HG02678 (cell line): ENCODE data around the gene HDAC1.
A peak's percentile ranks its signal among the peaks of the same experiment; 100 is the strongest.
"Not testable (repeated sequence)": the region's sequence is repeated elsewhere in the genome, so short reads cannot be mapped to it uniquely, and the experiment has no call there.

ENCODE experiments used
- ATAC-seq: cut with Tn5 transposase; IDR thresholded peaks from one replicate; pipeline ENCODE4 v1.9.1; 2021; ENCODE audit warnings: mild to moderate bottlenecking, moderate library complexity; ENCODE audit not compliant: unreplicated experiment

The HDAC1 gene

DNA sequence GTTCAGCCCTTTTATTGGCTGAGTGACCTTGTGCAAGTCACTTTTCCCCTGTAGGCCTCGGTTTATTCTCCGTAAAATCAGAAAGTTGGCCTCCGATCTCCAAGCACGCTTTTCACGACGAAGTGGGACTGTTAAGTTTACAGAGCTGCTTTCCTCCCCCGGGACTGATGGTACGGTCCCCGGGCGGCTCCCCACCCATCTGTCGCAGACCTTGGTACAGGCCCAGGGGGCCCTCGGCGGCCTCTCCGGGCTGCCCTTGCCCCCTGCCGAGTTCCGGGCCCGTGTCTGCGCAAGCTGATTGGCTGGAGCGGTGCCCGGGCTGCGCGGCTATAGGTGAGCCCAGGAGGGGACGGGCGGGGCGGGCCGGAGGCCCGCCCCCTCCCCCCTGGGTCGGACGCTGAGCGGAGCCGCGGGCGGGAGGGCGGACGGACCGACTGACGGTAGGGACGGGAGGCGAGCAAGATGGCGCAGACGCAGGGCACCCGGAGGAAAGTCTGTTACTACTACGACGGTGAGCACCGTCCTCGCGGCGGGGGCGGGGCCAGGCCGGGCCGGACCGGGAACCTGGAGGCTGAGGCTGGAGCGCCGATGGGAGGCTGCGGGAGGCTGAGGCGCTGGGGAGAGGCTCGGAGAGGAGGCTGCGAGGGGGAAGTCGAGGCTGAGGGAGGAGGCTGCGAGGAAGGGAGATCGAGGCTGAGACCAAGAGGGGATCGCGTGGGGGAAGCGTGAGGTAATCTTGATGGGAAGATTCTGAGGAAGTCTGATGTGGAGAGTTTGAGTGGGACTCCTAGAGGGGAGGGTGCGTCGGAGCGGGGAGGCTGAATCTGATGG is at the start of gene HDAC1:
TSS of gene HDAC1 (plus strand) at position 376 of the 831 bp plus-strand sequence. CDS start at position 463, 87 bp downstream.
- ATAC-seq: peak; percentile 98

- no peak for ATAC-seq
Observed at GRCh38 chr1:32242341-32242851, 49.5 kb upstream of the HDAC1 start.

- ATAC-seq: no peak
Observed at GRCh38 chr1:32246888-32247273, 45.0 kb upstream of the HDAC1 start, which contains the start of gene FAM167B. Gene FAM167B (plus strand): TSS chr1:32247222. CDS start chr1:32247422, 200 bp downstream.

GRCh38 chr1:32247452-32247851 is 44.4 kb upstream of the HDAC1 start:
- no peak for ATAC-seq

DNA sequence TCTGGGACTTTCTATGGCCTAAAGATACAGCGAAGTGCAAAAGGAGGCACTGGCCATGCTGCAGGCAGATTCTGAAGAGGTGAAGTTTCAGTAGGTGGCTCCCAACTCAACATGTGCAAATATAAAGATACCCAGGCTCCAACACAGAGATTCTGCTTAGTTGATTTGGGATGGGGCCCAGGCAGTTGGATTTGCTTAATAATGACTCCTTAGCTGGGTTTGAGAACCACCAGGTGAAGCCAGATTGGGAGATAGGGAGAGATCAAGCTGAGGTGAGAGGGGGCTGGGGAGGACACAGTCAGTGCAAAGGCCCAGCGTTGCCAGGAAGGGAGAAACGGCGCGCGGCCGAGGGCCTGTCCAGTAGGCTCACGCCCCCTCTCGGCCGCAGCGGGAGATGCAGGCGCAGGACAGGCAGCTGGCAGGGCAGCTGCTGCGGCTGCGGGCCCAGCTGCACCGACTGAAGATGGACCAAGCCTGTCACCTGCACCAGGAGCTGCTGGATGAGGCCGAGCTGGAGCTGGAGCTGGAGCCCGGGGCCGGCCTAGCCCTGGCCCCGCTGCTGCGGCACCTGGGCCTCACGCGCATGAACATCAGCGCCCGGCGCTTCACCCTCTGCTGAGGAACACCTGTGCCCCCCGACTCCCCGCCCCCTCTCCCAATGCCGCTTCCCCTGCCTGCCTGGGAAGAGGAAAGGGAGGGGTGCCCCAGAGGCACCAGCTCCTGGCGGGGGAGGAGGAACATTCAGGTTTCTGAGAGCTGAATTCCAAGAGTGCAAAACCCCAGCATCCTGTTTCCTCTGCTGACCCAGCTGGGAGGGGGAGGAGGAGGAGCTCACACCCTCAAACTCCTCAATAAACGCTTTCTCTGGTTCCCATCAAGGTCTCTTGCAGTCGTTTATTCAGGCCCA is 43.6 kb upstream of the HDAC1 start:
- ATAC-seq: no peak

DNA sequence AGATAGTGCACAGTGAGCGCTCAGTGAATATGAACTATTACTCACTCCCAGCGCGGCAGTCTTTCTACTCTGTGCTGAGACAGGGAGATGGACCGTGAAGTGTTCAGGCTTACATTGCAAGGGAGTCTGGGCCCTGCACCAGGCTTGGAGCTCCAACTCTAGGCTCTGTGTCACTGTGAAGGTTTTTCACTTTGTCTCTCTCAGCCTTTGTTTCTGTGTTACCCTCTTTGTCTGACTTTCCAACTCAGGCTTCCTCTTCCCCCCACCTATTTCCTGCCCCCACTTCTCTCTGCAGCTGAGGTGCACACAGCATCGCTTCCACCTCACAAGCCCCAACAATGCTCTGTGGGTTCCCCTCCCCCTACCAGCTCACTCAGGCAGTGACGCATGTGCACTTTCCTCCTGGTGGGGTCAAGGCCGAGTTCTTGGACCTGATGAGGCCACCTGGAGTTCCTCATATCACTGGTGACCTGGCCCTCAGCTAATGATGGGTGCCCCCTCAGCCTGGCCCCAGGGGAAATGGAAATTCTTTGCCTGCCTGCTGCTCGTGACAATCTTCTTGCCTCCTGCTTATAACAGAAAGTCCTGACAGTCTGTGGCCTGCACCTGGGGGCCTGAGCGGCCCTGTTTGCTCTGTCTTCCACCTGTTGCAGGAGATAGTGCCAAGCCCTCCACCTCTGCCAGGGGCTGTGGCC is 41.9 kb upstream of the HDAC1 start:
- peak; percentile 62 for ATAC-seq

DNA sequence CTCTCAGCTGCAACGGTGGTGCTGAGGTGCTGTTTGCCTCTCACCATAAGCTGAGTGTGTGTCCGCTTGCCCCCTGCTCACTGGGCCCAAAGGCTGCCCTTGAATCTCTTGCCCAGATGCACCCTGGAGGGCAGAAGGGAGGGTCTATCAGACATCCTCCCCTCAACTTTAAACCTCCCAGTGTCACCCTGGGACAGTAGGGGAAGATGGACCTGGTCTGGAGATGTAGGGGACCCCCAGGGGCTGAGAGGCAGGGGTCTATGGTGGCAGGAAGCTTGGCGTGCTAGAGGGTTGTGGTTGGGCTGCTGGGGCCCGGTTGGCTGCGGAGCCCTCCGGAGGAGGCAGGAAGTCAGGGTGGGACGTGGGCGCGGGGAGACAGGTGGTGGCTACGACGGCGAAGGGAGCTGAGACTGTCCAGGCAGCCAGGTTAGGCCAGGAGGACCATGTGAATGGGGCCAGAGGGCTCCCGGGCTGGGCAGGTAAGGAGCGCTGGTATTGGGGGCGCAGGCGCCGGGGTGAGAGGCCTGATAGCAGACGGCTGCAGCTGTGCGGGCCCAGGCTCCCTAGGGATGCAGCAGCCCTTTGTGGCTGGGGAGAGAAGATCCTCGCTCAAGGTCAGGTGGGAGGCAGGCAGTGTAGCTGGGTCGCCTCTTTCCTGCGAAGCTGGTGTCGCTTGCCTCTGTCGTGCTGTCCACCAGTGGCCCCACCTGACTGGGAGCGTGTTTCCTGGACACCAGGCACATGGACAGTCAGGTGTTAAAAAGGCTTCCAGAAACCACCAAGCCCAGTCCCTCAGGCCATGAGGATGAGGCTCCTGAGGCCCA is 40.8 kb upstream of the HDAC1 start, which contains the start of gene LCK:
TSS of gene LCK (plus strand) at position 373 of the 824 bp plus-strand sequence. CDS start 23,065 bp downstream, outside the sequence.
- peak; percentile 35 for ATAC-seq

GRCh38 chr1:32255072-32256071 is 36.5 kb upstream of the HDAC1 start:
- ATAC-seq: no peak

DNA sequence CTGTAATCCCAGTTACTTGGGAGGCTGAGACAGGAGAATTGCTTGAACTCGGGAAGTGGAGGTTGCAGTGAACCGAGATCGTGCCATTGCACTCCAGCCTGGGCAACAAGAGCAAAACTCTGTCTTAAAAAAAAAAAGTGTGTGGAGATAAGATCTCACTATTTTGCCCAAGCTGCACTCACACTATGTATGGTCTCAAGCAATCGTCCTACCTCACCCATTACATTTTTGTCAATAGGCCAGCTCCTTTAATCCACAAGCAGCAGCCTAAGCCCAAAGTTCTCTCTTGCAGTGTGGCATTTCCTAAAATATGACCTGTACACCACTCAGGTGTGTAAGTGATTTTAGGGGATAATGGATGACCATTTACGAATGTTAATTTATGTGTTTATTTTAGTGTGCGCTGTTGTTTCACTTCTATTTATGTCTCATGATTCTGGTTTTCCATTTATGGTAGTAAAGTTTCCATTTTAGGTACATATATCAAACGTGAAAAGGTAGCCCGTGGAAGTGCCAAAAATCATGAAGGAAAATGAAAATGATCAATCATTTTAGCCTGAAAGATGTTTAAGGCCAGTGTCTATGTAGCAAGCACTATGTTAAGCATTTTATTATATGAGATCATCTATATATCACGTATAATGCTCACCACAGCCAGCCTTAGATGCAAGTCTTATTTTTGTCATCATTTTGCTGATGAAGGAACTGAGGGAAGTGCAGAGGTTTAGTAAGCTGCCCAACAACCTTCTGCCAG is 35.2 kb upstream of the HDAC1 start:
- ATAC-seq: no peak

- ATAC-seq: no peak
Observed at GRCh38 chr1:32257227-32257508, 34.7 kb upstream of the HDAC1 start.

DNA sequence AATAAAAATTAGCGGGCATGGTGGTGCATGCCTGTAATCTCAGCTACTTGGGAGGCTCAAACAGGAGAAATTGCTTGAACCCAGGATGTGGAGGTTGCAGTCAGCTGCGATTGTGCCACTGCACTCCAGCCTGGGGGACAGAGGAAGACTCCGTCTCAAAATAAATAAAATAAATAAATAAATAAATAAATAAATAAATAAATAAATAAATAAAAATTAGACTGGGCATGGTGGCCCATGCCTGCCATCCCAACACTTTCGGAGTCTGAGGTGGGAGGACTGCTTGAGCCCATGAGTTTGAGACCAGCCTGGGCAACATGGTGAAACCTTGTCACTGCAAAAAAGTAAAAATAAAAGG is 28.7 kb upstream of the HDAC1 start:
- ATAC-seq: not testable (repeated sequence)

DNA sequence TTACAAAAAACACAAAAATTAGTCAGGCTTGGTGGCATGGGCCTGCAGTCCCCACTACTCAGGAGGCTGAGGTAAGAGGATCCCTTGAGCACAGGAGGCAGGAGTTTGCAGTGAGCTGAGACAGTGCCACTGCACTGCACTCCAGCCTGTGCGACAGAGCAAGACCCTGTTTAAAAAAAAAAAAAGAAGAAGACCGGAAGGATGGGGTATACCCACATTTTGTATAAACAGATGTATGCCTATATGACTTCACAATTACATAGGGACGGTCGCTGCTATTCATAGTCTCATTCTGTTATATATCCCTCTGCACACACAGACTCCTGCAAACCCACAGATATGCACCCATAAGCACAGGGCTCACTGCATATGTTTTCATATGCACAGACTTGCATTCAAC is 28.1 kb upstream of the HDAC1 start:
- ATAC-seq: no peak

GRCh38 chr1:32265846-32266245 is 26.0 kb upstream of the HDAC1 start:
- no peak for ATAC-seq

GRCh38 chr1:32266921-32267591 is 24.8 kb upstream of the HDAC1 start:
- no peak for ATAC-seq

DNA sequence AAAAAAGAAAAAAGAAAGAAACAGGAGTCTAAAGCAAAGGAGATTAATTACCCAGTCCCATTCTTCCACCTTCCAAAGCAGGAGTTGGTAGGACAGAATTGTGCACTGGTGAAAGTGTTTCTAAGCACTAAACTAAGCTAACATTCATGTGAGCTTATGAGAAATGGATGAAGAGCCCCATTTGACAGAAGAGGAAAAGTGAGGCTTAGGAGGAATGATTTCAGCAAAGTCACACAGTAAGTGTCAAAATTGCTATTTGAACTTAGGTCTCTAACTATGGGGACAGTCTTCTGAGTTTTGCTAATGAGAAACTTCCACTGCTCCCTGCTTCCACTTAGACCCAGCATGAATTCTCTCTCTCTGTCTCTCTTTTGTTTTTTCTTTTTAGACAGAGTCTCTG is 22.1 kb upstream of the HDAC1 start:
- no peak for ATAC-seq

DNA sequence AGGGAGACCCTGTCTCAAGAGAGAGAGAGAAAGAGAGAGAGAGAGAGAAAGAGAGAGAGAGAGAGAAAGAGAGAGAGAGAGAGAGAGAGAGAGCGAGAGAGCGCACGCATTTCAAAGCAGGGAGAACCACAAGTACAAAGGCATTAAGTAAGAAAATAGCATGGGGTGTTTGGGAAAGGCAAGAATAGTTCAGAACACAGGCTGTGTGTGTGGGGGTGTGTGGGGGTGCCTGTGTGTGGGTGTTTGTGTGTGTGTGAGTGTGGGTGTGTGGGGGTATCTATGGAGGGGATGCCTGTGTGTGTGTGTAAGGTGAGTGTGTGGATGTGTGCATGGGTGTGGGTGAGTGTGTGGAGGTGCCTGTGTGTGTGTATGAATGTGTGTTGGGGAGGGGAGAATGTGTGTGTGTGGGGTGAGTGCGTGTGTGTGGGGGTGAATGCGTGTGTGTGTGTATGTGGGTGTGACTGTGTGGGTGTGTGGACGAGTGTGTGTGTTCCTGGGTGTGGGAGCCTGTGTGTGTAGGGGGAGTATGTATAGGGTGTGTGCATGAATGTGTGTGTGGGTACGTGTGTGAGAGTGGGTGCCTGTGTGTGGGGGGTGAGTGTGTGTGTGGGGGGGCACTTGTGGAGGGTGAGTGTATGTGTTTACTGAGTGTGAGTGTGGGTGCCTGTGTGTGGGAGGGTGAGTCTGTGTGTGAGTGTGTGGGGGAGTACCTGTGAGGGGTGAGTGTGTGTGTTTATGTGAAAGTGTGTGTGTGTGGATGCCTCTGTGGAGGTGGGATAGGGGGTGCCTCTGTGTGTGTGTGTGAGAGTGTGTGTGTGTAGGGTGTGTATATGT is 19.1 kb upstream of the HDAC1 start:
- ATAC-seq: no peak
